ELF-1 (cell line): ENCODE measurements around the gene SPTBN1.
A peak's percentile ranks its signal among the peaks of the same experiment; 100 is the strongest.

Experiments
- DNase-seq: peaks from one replicate; pipeline ENCODE4 v3.0.0-alpha.2; 2016; ENCODE audit warnings: low read depth, low spot score

Gene SPTBN1

DNA sequence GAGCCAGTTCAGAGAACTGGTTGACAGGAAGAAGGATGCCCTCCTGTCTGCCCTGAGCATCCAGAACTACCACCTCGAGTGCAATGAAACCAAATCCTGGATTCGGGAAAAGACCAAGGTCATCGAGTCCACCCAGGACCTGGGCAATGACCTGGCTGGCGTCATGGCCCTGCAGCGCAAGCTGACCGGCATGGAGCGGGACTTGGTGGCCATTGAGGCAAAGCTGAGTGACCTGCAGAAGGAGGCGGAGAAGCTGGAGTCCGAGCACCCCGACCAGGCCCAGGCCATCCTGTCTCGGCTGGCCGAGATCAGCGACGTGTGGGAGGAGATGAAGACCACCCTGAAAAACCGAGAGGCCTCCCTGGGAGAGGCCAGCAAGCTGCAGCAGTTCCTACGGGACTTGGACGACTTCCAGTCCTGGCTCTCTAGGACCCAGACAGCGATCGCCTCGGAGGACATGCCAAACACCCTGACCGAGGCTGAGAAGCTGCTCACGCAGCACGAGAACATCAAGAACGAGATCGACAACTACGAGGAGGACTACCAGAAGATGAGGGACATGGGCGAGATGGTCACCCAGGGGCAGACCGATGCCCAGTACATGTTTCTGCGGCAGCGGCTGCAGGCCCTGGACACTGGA, 174.9 kb downstream of the SPTBN1 start:
- no peak for DNase-seq

DNA sequence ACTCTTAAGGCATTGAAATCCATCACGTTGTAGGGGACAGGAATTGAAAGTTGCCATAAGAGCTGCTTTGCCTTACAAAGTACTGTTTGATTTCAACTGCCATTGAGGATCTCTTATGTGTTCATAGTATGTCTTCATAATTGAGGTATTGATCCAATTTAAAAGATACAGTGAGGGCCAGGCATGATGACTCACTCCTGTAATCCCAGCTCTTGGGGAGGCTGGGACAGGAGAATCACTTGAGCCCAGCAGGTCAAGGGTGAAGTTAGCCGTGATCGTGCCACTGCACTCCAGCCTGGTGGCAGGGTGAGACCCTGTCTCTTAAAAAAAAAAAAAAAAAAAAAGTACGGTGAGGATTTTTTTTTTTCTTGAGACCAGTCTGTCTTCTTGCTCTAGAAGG, 175.6 kb downstream of the SPTBN1 start:
- DNase-seq: no peak

DNA sequence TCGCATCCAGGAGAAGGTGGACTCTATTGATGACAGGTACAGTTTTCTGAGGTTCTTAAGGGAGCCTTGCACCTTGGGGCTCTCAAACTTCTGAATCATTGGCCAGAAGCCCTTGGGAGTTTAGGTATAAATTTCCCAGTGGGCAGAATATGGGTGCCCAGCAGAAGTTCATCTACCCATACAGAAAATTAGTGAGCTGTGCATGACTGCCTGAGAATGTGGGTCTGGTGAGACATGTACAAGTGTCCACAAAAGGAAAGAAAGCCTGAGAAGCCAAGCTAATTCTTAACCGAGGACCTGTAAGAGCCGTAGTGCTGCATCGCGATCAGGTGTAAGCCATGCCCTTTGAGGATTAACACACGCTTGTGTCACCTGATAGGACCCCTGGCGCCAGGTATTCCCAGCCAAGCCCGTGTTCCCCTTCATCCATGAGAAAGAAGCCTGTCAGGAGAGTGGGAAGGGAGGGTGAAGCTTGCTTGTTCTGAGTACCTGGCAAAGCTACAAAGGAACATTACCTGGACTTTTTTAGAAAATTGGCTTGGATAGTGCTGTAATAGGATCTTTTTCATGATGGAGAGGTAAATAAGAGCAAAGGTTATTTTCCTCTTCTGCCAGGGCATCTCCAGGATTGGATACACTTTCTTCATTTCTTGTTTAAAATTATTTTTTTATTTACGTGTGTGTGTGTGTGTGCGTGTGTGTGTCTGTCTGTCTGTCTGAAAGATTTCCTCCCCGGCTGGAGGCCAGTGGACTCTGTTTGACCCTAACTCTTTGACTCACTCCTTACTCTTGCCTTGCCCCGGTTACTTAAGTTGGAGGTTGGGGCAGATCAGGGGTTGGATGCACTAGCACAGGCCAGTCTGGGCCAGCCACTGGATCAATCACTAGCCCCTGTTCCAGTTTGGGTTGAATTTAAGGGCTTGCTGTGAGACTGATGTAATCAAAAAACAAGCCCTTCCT, 176.9 kb downstream of the SPTBN1 start:
- no peak for DNase-seq

DNA sequence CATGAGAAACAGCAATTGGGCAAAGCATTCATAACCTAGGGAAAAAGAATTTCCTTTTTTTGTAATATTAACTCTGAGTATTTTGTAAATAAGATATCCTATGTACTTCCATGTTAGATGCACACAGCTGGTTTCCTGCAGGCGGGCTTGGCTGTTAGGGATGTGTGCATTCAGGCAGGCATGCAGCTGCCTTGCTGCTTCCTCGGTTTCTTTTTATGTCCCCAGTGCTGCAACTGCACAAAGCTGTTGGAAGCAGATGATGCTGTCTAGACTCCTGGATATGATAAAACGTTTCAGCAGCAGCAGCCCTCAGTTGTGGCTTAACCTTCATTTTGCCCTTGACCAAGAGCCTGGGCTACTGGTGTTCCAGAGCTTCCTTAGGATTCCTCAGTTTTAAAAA, 177.9 kb downstream of the SPTBN1 start:
- no peak for DNase-seq

DNA sequence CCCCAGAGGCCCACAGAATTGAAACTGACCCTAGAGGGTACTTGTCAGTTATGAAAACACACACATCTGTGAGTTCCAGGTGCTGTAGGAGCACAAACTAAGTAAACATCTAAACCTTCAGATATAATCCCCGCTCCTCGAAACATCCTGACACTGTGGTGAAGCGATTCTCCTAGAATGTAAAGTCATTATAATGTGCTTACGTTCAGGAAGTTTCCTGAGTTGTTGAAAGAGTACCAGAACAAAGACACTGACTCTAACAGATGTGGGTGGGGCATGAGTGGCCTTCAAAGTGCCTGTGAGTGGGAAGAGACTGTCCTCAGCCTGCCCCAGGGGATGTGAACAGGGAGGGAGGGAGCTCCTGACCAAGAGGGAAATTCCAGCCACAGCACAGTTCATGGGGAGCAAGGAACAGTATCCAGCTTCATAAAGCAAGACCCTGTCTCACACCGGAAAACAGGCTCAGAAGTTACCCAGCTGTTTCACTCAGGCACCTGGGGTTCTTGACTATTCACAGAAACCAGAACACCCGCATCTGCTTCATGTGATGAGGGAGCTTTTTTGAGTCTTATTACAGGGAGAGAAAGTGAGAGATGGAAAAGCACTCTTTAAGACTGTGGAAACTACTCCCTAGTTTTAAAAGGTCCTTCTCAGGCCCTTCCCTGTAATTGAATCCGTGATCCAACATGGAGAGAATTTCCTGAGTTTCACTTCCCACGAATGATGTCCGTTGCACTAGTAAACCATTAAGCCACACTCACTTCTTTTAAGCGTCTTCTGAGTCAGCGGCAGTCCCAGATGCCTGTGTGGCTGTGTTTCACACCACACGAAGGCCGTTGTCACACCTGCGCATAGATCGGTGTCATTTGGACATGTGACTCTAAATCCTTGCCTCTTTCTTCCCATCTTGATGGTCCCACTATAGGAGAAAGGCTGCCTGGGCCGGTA, 178.7 kb downstream of the SPTBN1 start:
- peak; percentile 83 for DNase-seq

DNA sequence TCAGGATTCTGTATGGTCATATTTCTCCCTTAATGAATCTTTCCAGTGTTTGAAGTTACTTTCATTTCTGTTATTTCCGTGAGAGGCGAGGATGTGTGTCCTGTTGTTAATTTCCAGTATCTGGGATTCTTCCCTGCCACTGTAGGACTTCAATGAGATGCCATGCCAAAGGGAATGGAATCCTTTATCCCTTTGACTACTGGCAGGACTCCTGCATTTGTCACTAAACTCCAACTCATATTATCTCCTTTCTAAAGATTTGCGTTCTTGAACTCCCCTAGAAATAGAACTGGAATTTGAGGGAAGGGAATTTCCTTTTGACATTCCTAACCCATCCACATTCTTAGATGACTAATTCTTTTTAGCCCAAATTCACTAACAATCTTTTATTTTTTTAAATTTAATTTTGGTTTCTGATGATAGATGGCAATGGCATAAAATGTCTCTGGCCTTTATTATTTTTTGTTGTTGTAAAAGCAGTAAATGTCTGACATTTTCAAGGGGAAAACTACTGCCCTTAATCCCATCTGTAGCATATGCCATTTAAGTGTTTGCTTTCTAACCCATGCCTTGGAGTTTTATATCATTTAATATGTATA, 179.5 kb downstream of the SPTBN1 start:
- DNase-seq: no peak

DNA sequence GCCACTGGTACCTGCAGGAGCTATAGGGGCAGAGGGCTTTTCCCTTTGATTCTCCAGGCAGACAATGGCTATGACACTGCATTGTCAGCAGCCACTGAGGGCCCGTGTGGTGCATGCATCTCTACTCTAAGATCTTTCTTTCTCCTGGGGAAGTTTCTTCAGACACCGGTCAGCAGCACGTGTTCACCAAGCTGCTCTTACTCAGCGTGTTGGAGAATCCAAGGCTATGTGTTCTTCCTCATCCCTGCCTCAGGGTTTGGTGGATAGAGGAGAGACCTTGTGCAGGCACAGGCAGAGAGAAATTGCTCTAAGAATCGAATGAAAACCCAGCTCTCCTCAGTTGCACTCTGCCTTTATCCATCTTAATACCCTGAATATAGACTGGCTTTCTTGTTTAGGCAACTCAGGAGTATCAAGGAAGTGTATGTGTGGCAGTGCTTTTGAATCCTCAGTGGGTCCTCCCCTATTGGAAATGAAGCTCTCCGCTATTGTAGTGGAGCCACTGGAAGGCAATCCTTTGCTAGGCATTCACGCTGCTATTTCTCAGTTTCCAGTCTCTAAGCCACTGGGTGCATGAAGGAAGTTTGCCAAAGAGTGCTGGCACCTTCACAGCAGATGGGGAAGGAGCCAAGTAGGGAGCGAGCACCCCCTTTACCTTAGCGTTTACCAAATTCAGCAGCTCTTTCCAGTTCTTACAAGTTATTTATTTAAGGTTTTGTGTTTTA, 180.4 kb downstream of the SPTBN1 start:
- no peak for DNase-seq

DNA sequence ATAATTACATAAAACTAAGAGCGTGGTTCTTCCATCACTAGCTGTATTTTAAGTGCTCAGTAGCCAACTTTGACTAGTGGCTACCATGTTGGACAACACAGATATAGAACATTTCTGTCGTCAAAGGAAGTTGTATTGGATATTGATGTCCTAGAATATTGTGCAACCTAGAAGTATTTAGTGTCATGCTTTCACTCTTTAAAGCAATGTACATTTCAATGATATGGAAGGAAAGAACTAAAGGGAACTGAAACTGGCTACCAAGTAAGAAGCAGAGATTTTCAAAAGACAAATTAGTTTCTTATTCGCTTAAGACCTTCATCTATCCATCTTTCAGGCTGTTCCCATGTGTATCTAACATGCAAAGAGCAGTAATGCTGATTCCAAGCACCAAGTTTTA, 182.0 kb downstream of the SPTBN1 start:
- DNase-seq: no peak

DNA sequence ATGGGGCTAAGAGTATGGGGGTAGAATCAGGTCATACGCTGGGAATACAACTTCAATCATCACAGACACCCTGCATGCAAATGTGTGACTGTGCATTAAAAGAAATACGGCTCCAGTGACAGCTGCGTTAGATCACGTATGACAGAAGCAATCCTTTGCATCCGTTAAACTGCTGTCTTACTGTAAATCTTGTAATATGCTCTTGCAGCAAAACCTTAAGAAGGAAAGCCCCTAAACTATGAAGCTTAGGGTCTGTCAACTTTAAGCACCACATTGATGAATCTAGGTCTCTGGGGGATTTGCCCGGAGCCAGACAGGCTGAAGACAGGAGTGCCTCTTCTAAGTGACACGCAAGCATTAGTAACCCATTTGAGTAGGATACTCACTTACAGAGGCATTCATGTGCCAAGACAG, 182.7 kb downstream of the SPTBN1 start:
- DNase-seq: no peak

DNA sequence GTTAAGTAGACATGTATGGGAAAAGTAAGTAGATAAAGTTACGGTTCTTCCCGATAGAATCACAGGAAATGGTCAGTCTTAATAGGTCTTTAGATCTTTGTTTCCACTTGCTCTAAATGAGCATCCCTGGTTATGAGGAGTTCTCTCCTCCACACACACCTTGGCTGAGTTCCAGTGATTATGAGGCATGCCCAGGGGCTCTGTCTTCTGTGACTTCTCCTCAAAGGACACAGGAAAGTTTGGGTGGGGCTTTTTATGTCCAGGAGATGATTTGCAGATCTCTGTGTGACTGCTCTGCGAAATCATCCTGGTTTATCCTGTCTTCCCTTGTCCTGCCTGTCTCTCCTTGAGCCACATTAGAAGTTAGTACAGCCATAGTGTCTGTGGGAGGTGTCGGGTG, 183.5 kb downstream of the SPTBN1 start:
- DNase-seq: no peak

DNA sequence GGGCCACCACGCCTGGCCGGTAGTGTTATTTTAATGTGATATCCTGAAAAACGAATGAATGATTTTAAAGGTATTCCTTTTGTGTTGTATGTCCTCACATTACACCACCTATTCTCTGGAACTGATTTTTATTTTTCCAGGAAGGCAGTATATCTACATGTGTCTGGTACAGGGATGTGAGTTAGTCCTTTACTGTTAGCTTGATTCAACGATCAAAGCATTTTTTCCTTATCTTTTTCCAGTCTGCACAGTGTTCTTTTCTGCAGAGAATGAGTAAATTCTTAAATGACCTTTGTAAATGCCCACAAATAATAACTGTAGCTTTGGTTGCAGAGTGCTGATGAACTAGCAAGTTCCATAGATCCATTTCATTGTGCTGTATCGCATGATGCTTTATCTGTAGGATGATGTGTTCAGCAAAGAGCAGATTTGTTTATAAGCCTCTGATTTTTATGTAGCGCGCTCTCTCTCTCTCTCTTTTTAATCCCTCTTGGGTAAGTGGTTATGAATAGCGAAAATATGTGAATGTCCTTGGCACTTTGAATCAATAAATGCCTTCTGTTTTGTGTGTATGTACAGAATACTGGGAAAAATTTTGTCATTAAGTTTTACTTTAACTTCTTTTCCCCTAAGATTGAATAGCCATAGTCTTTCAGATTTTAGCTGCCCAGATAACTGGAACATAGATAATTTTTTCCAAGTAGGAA, 184.9 kb downstream of the SPTBN1 start:
- no peak for DNase-seq

DNA sequence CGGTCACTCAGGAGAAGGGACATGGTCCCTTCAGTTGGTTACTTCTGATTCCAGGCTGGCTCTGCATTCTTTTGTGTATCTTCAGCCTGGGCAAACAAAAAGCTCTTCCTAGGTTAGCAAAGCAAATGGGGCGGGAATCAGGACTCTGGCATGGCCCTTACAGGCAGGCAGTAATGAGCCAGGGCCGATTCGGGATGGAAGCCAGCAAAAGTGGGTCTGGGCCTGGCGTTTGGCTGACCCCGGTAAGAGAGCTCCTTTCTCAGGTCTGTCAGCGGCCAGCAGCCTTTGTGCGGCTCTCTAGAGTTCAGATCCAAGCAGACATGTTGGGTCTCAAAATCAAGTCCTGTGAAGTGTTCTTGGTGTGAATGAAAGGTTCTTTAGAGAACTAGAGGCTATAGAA, 185.9 kb downstream of the SPTBN1 start:
- DNase-seq: no peak

DNA sequence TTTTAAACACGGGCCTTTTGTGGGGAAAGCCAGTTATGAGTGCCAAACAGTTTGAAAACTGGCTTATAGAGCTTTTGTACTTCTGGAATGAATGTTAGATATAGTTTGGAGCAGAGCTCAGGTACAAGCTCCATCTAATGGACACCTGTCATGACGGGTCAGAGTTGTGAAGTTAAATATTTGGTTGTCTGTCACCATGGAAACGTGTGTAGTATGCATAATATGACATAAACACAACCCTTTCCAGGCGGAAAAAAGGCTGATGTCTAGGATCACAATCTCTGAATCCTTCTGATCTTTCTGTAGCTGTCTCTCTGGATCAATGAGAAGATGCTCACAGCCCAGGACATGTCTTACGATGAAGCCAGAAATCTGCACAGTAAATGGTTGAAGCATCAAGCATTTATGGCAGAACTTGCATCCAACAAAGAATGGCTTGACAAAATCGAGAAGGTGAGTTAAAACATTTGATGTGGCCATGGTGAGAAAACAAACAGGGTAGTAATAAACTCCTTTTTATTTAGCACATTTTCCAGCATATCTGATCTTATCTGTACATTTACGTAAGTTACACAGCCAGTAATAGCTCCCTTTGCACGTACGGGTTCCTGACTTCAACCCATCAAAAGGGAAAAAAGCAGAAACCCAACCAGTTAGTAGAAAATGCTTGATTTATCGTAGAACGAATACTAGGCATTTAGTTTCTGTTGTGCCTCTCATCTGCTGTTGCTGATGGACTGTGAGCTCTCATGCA, 186.7 kb downstream of the SPTBN1 start:
- DNase-seq: no peak

DNA sequence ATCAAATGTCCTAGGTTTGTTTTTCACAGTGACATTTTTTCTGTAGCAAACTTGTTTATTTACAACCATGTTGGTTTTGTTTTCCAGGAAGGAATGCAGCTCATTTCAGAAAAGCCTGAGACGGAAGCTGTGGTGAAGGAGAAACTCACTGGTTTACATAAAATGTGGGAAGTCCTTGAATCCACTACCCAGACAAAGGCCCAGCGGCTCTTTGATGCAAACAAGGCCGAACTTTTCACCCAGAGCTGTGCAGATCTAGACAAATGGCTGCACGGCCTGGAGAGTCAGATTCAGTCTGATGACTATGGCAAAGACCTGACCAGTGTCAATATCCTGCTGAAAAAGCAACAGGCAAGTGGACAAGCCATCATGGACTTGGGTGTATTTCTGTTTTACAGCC, 188.1 kb downstream of the SPTBN1 start:
- no peak for DNase-seq

DNA sequence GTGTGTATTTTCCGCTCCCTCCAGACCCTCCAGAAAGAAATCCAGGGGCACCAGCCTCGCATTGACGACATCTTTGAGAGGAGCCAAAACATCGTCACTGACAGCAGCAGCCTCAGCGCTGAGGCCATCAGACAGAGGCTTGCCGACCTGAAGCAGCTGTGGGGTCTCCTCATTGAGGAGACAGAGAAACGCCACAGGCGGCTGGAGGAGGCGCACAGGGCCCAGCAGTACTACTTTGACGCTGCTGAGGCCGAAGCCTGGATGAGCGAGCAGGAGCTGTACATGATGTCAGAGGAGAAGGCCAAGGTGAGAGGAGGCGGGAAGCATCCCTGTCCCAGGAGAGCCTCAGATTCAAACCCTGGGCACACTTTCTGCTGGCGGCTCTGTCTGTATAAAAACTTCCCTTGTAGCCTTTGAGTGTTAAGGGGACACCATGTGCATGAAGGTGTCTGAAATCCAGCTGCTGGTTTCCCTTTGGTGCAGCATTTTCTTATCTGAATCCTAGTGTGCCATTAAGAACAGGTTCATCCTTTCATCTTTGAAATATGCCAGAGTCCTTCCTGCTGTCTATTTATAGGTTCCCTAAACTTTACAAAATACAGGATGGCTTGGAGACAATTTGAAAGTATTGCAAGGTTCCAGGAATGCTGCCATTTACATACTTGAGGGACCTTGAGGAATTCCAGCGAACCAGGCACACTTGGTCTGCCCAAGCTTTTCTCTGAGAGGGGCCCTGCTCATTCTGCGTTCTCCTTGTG, 190.2 kb downstream of the SPTBN1 start:
- DNase-seq: no peak

DNA sequence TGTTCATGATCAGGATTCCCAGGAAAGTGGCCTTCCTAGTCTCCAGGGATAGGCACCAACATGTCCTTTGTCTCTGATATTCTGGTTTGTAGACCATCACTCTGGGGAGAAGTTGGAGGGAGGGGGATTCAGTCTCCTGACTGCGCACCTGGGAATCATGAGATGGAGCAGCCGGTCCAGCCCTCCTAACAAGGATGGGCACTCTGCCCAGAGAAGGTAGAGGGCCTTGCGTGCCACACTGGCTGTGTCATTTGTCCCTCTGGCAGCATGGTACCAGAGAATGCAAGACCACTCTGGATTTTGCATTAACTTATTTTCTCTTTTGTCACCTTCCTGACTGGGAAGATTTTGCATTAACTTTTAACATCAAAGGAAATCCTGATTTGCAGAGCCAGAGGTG, 192.1 kb downstream of the SPTBN1 start:
- DNase-seq: no peak

DNA sequence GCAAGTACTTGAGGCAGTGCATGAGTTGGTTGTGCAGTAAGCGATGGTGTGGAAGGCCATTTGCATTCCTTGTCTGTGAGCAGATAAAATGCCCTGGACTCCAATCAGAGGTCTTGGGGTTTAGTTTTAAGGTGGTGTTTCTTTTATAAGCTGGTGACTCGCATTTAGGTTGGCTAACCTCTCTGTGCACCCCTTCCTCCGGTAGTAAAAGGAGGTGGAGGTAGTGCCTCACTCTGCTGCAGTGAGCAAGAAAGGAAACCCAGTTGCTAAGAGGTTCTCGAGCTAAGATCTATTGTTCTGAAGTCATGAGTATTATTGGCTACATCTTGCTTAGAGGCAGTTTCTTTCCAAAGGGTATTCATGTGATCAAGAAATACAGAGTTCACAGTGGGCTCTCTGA, 193.1 kb downstream of the SPTBN1 start:
- no peak for DNase-seq

DNA sequence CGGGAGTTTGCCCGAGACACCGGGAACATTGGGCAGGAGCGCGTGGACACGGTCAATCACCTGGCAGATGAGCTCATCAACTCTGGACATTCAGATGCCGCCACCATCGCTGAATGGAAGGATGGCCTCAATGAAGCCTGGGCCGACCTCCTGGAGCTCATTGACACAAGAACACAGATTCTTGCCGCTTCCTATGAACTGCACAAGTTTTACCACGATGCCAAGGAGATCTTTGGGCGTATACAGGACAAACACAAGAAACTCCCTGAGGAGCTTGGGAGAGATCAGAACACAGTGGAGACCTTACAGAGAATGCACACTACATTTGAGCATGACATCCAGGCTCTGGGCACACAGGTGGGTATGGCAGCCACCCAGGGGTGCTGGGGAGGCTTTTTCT, 193.5 kb downstream of the SPTBN1 start:
- DNase-seq: no peak

DNA sequence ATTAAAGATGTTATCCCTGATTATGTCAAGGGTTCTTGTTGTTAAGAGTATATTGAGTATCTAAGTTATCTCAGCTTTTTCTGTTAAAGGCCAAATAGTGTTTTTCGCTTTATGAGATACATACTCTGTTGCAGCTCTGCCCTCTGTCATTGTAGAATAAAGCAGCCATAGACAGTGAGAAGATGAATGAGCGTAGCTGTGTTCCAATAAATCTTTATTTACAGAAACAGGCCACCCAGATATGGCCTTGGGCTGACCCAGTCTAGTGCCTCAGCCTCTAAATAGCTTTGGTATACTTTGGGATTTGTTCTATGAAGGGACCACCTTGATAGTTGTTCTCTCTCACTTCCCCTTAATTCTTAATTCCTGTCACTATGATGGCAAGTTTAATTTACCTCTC, 194.5 kb downstream of the SPTBN1 start:
- DNase-seq: no peak
